ENCODE data around the gene DAZ4. TPM values are rescaled to one million over a fixed set of nuclear protein-coding genes. Genes with fewer than 3 reads are reported as not detected.

DAZ4 gene, protein sequence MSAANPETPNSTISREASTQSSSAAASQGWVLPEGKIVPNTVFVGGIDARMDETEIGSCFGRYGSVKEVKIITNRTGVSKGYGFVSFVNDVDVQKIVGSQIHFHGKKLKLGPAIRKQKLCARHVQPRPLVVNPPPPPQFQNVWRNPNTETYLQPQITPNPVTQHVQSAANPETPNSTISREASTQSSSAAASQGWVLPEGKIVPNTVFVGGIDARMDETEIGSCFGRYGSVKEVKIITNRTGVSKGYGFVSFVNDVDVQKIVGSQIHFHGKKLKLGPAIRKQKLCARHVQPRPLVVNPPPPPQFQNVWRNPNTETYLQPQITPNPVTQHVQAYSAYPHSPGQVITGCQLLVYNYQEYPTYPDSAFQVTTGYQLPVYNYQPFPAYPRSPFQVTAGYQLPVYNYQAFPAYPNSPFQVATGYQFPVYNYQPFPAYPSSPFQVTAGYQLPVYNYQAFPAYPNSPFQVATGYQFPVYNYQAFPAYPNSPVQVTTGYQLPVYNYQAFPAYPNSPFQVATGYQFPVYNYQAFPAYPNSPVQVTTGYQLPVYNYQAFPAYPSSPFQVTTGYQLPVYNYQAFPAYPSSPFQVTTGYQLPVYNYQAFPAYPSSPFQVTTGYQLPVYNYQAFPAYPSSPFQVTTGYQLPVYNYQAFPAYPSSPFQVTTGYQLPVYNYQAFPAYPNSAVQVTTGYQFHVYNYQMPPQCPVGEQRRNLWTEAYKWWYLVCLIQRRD
- total RNA-seq = not detected in 2 replicates

DNA sequence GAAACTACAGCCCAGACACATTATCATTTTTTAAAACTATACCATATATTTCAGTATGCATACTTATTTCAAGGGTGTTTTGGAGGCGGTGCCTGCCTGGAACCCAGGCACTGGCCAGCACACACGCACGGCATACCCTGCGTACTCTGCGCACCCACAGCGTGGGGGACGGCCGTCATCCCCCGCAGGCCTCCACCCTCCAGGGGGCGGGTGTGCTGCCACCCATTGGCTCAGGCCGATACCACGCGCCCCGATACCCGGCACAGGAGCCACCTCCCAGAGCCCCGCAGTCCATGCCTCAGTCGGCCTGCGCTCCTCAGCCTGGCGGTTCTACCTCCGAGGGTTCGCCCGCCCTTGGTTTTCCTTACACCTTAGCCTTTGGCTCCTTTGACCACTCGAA is at the start of gene DAZ4:
Gene DAZ4 (plus strand): TSS at position 301 of the 400 bp plus-strand sequence. CDS start 208 bp downstream, outside the sequence.

DNA sequence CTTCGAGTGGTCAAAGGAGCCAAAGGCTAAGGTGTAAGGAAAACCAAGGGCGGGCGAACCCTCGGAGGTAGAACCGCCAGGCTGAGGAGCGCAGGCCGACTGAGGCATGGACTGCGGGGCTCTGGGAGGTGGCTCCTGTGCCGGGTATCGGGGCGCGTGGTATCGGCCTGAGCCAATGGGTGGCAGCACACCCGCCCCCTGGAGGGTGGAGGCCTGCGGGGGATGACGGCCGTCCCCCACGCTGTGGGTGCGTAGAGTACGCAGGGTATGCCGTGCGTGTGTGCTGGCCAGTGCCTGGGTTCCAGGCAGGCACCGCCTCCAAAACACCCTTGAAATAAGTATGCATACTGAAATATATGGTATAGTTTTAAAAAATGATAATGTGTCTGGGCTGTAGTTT is 20.4 kb upstream of the DAZ4 start, which contains the start of gene DAZ3:
Gene DAZ3 (minus strand): TSS at position 101 of the 400 bp plus-strand sequence. CDS start 208 bp downstream, outside the sequence.

Other genes starting within 250 kb of the DAZ4 start
- gene BPY2B, start 215.9 kb upstream of the DAZ4 start, total RNA-seq = not detected in 2 replicates
- not detected in 2 replicates for gene DAZ3, start 20.5 kb upstream of the DAZ4 start, total RNA-seq
- not detected in 2 replicates for gene BPY2C, start 218.2 kb downstream of the DAZ4 start, total RNA-seq

All from regular cardiac myocyte (primary cell).